Effector memory CD8-positive, alpha-beta T cell (primary cell): ENCODE data around the gene LARGE1.

Experiments
- ATAC-seq: fragments of 150-1000 bp; cut with Tn5 transposase; replicated peaks from 2 replicates; pipeline ENCODE4 v1.10.0; 2021; ENCODE audit warnings: mild to moderate bottlenecking, moderate library complexity
- DNase-seq, 3 experiments: peaks; one replicate each; pipeline ENCODE4 v3.0.0; 2021
- H3K27ac Mint-ChIP-seq, 2 donors: one replicate each; pipeline ENCODE4 v1.8.0; 2022; ENCODE audit warnings: mild to moderate bottlenecking in 2 of 2, mixed read lengths in 2 of 2, moderate library complexity in 2 of 2
- H3K27me3 Mint-ChIP-seq, 2 donors: one replicate each; pipeline ENCODE4 v1.8.0; 2022; ENCODE audit warnings: mixed read lengths in 2 of 2
- H3K36me3 Mint-ChIP-seq: one replicate; pipeline ENCODE4 v1.8.0; 2022; ENCODE audit warnings: mild to moderate bottlenecking, moderate library complexity, mixed read lengths; ENCODE audit not compliant: insufficient read depth
- H3K4me1 Mint-ChIP-seq, 2 donors: one replicate each; pipeline ENCODE4 v1.8.0; 2022; ENCODE audit warnings: low read depth in 2 of 2, mixed read lengths in 2 of 2
- H3K4me3 Mint-ChIP-seq, 2 donors: one replicate each; pipeline ENCODE4 v1.8.0; 2022; ENCODE audit warnings: mild to moderate bottlenecking in 2 of 2, mixed read lengths in 2 of 2, moderate library complexity in 2 of 2
- H3K9me3 Mint-ChIP-seq, 2 donors: one replicate each; pipeline ENCODE4 v1.8.0; 2022; ENCODE audit warnings: mixed read lengths in 2 of 2

The LARGE1 gene

GRCh38 chr22:33715237-33715985 lies 204.9 kb downstream of the LARGE1 start:
- H3K36me3 Mint-ChIP-seq, result no peaks in the 10 kb centered on the region
- H3K4me1 Mint-ChIP-seq, result no peaks in the 10 kb centered on the region
- H3K27ac Mint-ChIP-seq, result no peak overlapping the region
- DNase-seq (no peak), ATAC-seq (no peak)
- peaks cover 6 to 12% of the 10 kb centered on the region in 2 donors for H3K9me3 Mint-ChIP-seq
- no peaks in the 10 kb centered on the region for H3K27me3 Mint-ChIP-seq
- no peak overlapping the region for H3K4me3 Mint-ChIP-seq

GRCh38 chr22:33710326-33710725 lies 209.9 kb downstream of the LARGE1 start:
- ATAC-seq, result no peak
- no peak overlapping the region for H3K4me3 Mint-ChIP-seq
- H3K36me3 Mint-ChIP-seq, result no peaks in the 10 kb centered on the region
- H3K4me1 Mint-ChIP-seq, result no peaks in the 10 kb centered on the region
- H3K9me3 Mint-ChIP-seq, result peaks cover 4 to 12% of the 10 kb centered on the region in 2 donors
- H3K27ac Mint-ChIP-seq, result no peak overlapping the region
- no peak for DNase-seq
- no peaks in the 10 kb centered on the region for H3K27me3 Mint-ChIP-seq

DNA sequence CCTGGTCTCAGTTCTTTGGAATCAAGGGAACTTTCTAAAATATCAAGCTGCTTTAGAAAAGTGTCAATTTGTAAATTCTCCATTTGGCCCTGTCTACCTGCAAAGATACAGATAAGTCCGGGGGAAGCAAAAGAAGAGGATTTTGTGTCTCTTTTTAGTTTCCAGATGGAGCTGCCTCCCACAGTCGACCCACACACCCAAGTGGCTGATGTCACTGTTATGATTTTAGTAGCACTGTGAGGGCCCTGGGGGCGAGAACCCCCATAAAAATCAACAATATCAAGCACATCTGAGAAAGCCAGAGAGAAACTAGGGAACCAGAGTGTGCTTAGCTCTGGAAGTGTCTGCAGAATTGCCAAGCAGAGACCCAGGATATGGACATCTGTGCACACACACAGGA lies 212.7 kb downstream of the LARGE1 start:
- peaks cover 6 to 7% of the 10 kb centered on the region in 2 donors for H3K9me3 Mint-ChIP-seq
- no peak overlapping the region for H3K4me3 Mint-ChIP-seq
- no peaks in the 10 kb centered on the region for H3K27me3 Mint-ChIP-seq
- DNase-seq (no peak), ATAC-seq (no peak)
- no peaks in the 10 kb centered on the region for H3K36me3 Mint-ChIP-seq
- no peaks in the 10 kb centered on the region for H3K4me1 Mint-ChIP-seq
- H3K27ac Mint-ChIP-seq, result no peak overlapping the region

- no peaks in the 10 kb centered on the region for H3K4me1 Mint-ChIP-seq
- H3K4me3 Mint-ChIP-seq, result no peak overlapping the region
- no peaks in the 10 kb centered on the region for H3K36me3 Mint-ChIP-seq
- peaks cover 2 to 9% of the 10 kb centered on the region in 2 donors for H3K9me3 Mint-ChIP-seq
- no peak overlapping the region for H3K27ac Mint-ChIP-seq
- peaks cover 0 to 3% of the 10 kb centered on the region in 2 donors for H3K27me3 Mint-ChIP-seq
- ATAC-seq (no peak), DNase-seq (no peak)
Observed at GRCh38 chr22:33706100-33706499, 214.2 kb downstream of the LARGE1 start.

DNA sequence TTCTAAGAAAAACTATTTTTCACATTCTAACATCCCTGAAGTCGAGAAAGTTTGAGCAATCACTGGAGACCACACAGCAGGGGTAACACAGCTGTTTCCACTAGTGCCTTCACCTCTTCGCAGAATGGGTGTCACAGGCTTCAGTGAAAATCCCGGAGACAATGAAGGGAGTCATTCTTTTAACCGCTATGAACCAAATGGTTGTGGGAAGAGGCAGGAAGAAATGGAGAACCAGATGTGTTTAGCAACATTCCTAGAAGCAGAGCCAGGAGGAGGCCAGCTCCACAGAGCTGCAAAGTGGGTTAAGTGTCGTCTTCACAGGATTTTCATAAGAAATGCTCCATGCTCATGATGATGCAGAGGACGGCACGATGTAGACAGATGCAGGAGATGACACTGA lies 221.1 kb downstream of the LARGE1 start:
- Mint-ChIP-seq H3K36me3 (no peaks in the 10 kb centered on the region), H3K4me3 (no peak overlapping the region), H3K27ac (no peak overlapping the region), H3K27me3 (peaks cover 0 to 12% of the 10 kb centered on the region in 2 donors), H3K4me1 (no peaks in the 10 kb centered on the region), H3K9me3 (peaks cover 11 to 14% of the 10 kb centered on the region in 2 donors)
- ATAC-seq (no peak), DNase-seq (no peak)

DNA sequence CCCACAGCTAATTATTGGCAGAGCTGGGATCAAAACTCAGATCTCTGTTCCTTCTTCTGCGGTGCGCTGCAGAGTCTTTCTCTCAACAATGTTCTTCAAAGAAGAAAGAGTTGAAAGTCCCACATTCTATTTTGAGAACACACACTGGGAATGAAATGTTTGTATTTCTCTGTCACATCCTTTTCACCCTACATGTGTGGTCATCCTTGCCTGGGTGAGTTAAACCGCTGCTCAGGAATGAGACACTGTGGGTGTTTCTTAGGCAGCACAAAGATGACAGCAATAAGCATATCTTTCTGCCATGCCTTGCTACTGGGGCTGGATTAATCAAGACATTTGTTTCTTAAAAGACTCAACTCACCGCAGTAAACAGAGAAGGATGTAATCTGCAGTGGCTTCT lies 222.6 kb downstream of the LARGE1 start:
- ATAC-seq (no peak), DNase-seq (no peak)
- Mint-ChIP-seq H3K27ac (no peak overlapping the region), H3K4me3 (no peak overlapping the region), H3K27me3 (peaks cover 0 to 12% of the 10 kb centered on the region in 2 donors), H3K9me3 (peaks cover 11 to 12% of the 10 kb centered on the region in 2 donors), H3K4me1 (no peaks in the 10 kb centered on the region), H3K36me3 (no peaks in the 10 kb centered on the region)

DNA sequence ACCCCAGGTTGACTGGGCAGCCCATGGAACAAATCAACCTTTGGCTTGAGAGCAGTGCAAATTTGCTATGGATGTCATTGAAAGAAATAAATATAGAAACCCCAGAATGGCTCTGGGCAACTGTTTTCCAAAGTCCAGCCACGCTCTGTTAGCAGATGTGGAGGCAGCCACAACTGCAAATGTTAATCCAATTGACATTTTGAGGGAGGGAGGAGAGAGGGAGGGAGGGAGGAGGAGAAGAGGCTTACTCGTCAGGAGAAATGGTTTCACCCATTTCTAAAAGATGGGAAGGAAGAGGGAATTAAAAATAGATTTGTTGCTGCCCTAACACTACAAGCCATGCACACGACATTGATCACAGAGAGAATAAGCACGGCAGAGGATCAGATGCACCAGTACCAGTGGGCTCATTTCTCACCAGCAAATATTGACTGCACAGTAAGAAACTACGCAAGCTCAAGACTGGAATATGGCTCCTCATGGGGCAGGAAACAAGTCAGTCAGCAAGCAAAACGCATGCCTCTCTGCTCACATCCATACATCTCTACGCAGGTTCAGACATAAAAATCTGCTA lies 229.1 kb downstream of the LARGE1 start:
- Mint-ChIP-seq H3K4me1 (no peaks in the 10 kb centered on the region), H3K9me3 (peaks cover 8 to 24% of the 10 kb centered on the region in 2 donors), H3K27ac (no peak overlapping the region), H3K4me3 (no peak overlapping the region), H3K36me3 (peaks cover 3% of the 10 kb centered on the region), H3K27me3 (no peaks in the 10 kb centered on the region)
- no peak for ATAC-seq
- no peak for DNase-seq

GRCh38 chr22:33688903-33689302 lies 231.4 kb downstream of the LARGE1 start:
- no peak for ATAC-seq
- Mint-ChIP-seq H3K27ac (no peak overlapping the region), H3K27me3 (no peaks in the 10 kb centered on the region), H3K4me3 (no peak overlapping the region), H3K9me3 (peaks cover 8 to 24% of the 10 kb centered on the region in 2 donors), H3K36me3 (peaks cover 3% of the 10 kb centered on the region), H3K4me1 (no peaks in the 10 kb centered on the region)
- no peak for DNase-seq

DNA sequence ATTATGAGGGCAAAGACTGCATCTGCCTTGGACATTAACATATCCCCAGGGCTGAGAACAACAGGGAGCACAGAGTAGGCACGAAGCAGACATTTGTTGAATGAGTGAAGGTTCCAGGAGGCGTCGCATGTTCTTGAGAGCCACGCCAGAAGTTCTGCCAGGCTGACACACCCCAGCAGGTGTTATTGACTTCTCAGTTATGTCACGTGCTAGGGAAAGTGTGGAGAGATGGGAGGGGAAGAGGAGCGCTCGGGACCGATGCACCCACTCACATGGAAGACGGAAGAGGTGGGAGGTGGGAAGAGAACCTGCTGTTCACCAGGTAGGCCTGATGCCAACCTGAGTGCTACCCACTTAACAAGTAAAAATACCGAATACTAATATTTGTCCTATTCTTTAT lies 232.8 kb downstream of the LARGE1 start:
- H3K4me3 Mint-ChIP-seq, result no peak overlapping the region

DNA sequence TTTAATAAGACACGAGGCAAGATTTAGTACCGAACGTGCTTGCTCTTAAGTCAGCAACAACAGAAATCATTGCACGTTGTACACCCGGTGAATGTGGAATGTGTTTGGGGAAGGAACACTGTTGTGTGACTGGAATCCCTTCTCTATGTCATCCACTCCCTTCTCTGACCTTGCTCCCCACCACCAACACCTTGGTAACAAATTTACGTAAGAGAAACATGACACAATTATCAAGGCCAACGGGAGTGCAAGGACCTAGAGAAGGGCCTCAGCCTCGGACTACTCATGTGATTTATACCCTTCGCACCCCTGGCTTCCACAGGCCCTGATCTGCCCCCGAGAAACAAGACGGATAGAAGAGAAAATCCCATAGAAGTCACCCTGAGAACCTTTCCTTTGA lies 236.2 kb downstream of the LARGE1 start:
- H3K27me3 Mint-ChIP-seq, result no peaks in the 10 kb centered on the region
- no peaks in the 10 kb centered on the region for H3K4me1 Mint-ChIP-seq

More for the DNA sequence above, 232.8 kb downstream of the LARGE1 start:
- ATAC-seq (no peak), DNase-seq (no peak)
- Mint-ChIP-seq H3K36me3 (peaks cover 3% of the 10 kb centered on the region), H3K27ac (no peak overlapping the region), H3K27me3 (no peaks in the 10 kb centered on the region), H3K9me3 (peaks cover 5 to 24% of the 10 kb centered on the region in 2 donors), H3K4me1 (no peaks in the 10 kb centered on the region)

GRCh38 chr22:33682927-33683326 lies 237.3 kb downstream of the LARGE1 start:
- Mint-ChIP-seq H3K36me3 (peaks cover 3% of the 10 kb centered on the region), H3K27me3 (no peaks in the 10 kb centered on the region), H3K4me1 (no peaks in the 10 kb centered on the region), H3K9me3 (peaks cover 0 to 12% of the 10 kb centered on the region in 2 donors), H3K4me3 (no peak overlapping the region), H3K27ac (no peak overlapping the region)
- DNase-seq (no peak), ATAC-seq (no peak)

More for the DNA sequence above, 236.2 kb downstream of the LARGE1 start:
- Mint-ChIP-seq H3K27ac (no peak overlapping the region), H3K9me3 (peaks cover 1 to 16% of the 10 kb centered on the region in 2 donors), H3K36me3 (peaks cover 3% of the 10 kb centered on the region), H3K4me3 (no peak overlapping the region)
- DNase-seq (no peak), ATAC-seq (no peak)

DNA sequence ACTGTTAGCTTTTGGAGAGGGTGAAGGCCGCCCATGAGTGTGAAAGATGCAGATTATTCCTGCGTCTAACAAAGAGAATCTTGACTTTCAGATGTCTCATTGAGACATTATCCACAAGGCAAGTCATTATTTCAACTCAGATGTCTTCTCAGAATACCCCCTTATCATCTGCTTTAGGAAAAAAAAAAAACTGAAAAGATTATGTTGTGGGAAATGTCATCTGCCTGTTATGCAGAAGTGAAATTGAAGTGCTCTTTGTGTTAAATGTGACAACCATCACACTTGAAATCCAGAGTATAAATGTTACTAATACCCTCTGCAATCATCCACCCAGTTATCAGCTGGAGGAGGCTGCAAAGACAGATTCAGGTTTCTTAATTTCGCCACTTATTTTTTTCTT lies 239.6 kb downstream of the LARGE1 start:
- peaks cover 0 to 4% of the 10 kb centered on the region in 2 donors for H3K9me3 Mint-ChIP-seq
- H3K4me1 Mint-ChIP-seq, result no peaks in the 10 kb centered on the region
- ATAC-seq (no peak), DNase-seq (no peak)
- no peak overlapping the region for H3K4me3 Mint-ChIP-seq
- H3K27ac Mint-ChIP-seq, result no peak overlapping the region
- H3K36me3 Mint-ChIP-seq, result no peaks in the 10 kb centered on the region
- H3K27me3 Mint-ChIP-seq, result no peaks in the 10 kb centered on the region

GRCh38 chr22:33678523-33678922 lies 241.8 kb downstream of the LARGE1 start:
- peaks cover 6 to 8% of the 10 kb centered on the region in 2 donors for H3K9me3 Mint-ChIP-seq
- no peaks in the 10 kb centered on the region for H3K36me3 Mint-ChIP-seq
- DNase-seq (no peak), ATAC-seq (no peak)
- no peak overlapping the region for H3K27ac Mint-ChIP-seq
- no peaks in the 10 kb centered on the region for H3K4me1 Mint-ChIP-seq
- H3K4me3 Mint-ChIP-seq, result no peak overlapping the region
- no peaks in the 10 kb centered on the region for H3K27me3 Mint-ChIP-seq

DNA sequence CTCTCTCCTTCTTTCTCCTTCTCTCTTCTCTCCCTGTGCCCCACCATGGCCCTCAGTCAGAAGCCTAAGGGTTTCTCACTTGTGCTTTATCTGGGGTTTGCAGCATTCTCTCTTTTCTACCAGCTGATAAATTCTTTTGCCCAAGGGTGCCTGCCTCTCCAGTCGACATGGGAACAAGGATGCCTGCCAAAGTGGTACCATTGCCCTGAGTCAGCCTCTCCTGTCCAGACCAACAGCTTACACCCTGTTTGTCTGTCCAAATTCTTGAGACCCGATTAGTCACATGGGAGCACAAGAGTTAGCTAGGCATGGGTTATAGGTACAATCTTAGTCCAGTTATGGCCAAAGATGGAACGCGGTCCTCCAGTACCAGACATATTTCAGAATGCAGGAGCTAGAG lies 242.7 kb downstream of the LARGE1 start:
- H3K4me3 Mint-ChIP-seq, result no peak overlapping the region
- ATAC-seq, result no peak

More for the DNA sequence above, 242.7 kb downstream of the LARGE1 start:
- no peaks in the 10 kb centered on the region for H3K36me3 Mint-ChIP-seq
- no peaks in the 10 kb centered on the region for H3K4me1 Mint-ChIP-seq
- H3K9me3 Mint-ChIP-seq, result peaks cover 6 to 8% of the 10 kb centered on the region in 2 donors
- no peak for DNase-seq
- H3K27me3 Mint-ChIP-seq, result no peaks in the 10 kb centered on the region
- H3K27ac Mint-ChIP-seq, result no peak overlapping the region
